Measurements from ENCODE around the gene SBF1. TPM values are rescaled to one million over a fixed set of nuclear protein-coding genes. Genes with fewer than 3 reads are reported as not detected.

Gene SBF1
- total RNA-seq, 4 donors from 2014 or later, result 56.1 to 121 (median 86.9) TPM

DNA sequence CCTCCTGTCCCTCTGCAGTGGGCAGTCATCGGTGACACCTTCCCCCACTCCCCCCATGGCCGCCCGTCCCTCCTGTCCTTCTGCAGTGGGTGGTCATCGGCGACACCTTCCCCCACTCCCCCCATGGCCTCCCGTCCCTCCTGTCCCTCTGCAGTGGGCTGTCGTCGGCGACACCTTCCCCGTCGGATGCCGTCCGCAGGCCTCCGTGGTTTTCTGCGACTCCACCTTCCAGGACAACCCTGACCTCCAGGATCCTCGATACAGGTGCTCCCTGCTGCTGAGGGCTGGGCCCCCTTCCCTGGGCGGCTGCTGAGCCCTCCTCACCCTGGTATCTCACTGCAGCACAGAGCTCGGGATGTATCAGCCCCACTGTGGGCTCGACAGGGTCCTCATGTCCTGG lies 14.1 kb upstream of the SBF1 start:
- no peaks in the 10 kb centered on the region for H3K36me3 ChIP-seq
- no peak for TF ChIP-seq CTCF (IDR thresholded peaks at IDR 0.05)
- TF ChIP-seq EP300 (IDR thresholded peaks at IDR 0.05), result no peak
- no peak for TF ChIP-seq POLR2AphosphoS5 (IDR thresholded peaks at IDR 0.05)
- intact Hi-C loops (cut with DNase I), result no loop called here
- no peak overlapping the region for H3K27ac ChIP-seq (replicated peaks in 1 of 4)
- 72% methylated on average over 15 of the region's 19 CpGs for WGBS
- no peaks in the 10 kb centered on the region for H3K4me1 ChIP-seq
- H3K4me3 ChIP-seq, result no peak overlapping the region
- no peaks in the 10 kb centered on the region for H3K9me3 ChIP-seq
- no peak for DNase-seq (ENCODE audit: extremely low spot score)
- peaks cover 0 to 59% (median 11%) of the 10 kb centered on the region in 4 donors for H3K27me3 ChIP-seq

DNA sequence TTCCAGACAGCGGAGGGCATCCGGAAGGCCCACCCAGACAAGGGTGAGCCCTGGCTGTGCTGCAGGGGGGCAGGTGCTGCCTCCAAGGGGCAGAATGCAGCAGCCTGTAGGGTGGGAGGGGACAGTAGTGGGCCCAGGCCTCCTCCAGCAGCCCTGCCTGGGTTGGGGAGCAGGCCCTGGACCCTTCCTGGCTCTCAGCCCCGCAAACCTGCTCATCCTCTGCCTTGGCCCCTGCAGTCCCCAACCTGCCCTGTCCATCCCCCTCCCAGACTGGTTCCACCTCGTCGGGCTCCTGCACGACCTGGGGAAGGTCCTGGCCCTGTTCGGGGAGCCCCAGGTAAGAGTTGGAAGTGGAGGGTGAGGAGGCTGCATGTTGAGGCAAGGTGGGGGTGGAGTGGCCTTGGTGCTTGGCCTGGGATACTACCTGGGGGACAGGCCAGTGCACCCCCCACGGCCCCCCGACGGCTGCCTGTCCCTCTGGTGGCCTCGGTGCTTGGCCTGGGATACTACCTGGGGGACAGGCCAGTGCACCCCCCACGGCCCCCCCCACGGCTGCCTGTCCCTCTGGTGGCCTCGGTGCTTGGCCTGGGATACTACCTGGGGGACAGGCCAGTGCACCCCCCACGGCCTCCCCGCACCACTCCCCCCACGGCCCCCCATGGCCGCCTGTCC lies 13.3 kb upstream of the SBF1 start:
- WGBS, result 76% methylated on average over 8 of the region's 18 CpGs
- H3K9me3 ChIP-seq, result no peaks in the 10 kb centered on the region
- H3K27me3 ChIP-seq, result peaks cover 0 to 66% (median 17%) of the 10 kb centered on the region in 4 donors
- no peaks in the 10 kb centered on the region for H3K4me1 ChIP-seq
- no peaks in the 10 kb centered on the region for H3K36me3 ChIP-seq
- intact Hi-C loops (cut with DNase I), result no loop called here
- no peak overlapping the region for H3K27ac ChIP-seq (replicated peaks in 1 of 4)
- DNase-seq (ENCODE audit: extremely low spot score), result no peak
- TF ChIP-seq CTCF (IDR thresholded peaks at IDR 0.05) (no peak), POLR2AphosphoS5 (IDR thresholded peaks at IDR 0.05) (no peak), EP300 (IDR thresholded peaks at IDR 0.05) (no peak), POLR2A (IDR thresholded peaks at IDR 0.05; ENCODE audit: low read depth) (no peak)
- H3K4me3 ChIP-seq, result no peak overlapping the region

GRCh38 chr22:50487290-50488005 lies 12.6 kb upstream of the SBF1 start:
- 91% methylated on average over 12 of the region's 23 CpGs for WGBS
- Histone ChIP-seq H3K4me1 (peaks cover 0 to under 1% (median under 1%) of the 10 kb centered on the region in 4 donors), H3K9me3 (no peaks in the 10 kb centered on the region), H3K27me3 (peaks cover 4 to 73% (median 24%) of the 10 kb centered on the region in 4 donors), H3K4me3 (no peak overlapping the region), H3K27ac (replicated peaks in 1 of 4) (no peak overlapping the region), H3K36me3 (no peaks in the 10 kb centered on the region)
- TF ChIP-seq POLR2A (IDR thresholded peaks at IDR 0.05; ENCODE audit: low read depth), result no peak
- no peak for TF ChIP-seq EP300 (IDR thresholded peaks at IDR 0.05)
- no peak for TF ChIP-seq POLR2AphosphoS5 (IDR thresholded peaks at IDR 0.05)
- no peak for TF ChIP-seq CTCF (IDR thresholded peaks at IDR 0.05)
- intact Hi-C loops (cut with DNase I), result no loop called here
- no peak for DNase-seq (ENCODE audit: extremely low spot score)

- no peaks in the 10 kb centered on the region for H3K9me3 ChIP-seq
- no peak within 1 kb of the TSS for H3K27ac ChIP-seq (replicated peaks in 1 of 4)
- 48% methylated on average over 10 of the region's 23 CpGs for WGBS
- H3K4me1 ChIP-seq, result peaks cover 3 to 8% (median 7%) of the 10 kb centered on the region in 4 donors
- intact Hi-C loops (cut with DNase I), result no loop called here
- TF ChIP-seq POLR2AphosphoS5 (IDR thresholded peaks at IDR 0.05), result no peak
- TF ChIP-seq CTCF (IDR thresholded peaks at IDR 0.05), result no peak
- no peak for TF ChIP-seq EP300 (IDR thresholded peaks at IDR 0.05)
- no peak for TF ChIP-seq POLR2A (IDR thresholded peaks at IDR 0.05; ENCODE audit: low read depth)
- H3K27me3 ChIP-seq, result peaks cover 4 to 80% (median 31%) of the 10 kb centered on the region in 4 donors
- DNase-seq (ENCODE audit: extremely low spot score), result no peak
- no peak within 1 kb of the TSS for H3K4me3 ChIP-seq
- no peaks in the 10 kb centered on the region for H3K36me3 ChIP-seq
Observed at GRCh38 chr22:50486561-50487289, 11.9 kb upstream of the SBF1 start, which contains the start of gene MIOX. TSS of gene MIOX (plus strand) at chr22:50486859. CDS start at chr22:50486898, 39 bp downstream.

Data from esophagus muscularis mucosa (tissue), 4 donors.